Left lung (tissue), 10 donors: ENCODE results near the gene TSPAN11. TPM values are rescaled to one million over a fixed set of nuclear protein-coding genes. Genes with fewer than 3 reads are reported as not detected.
A peak's percentile ranks its signal among the peaks of the same experiment; 100 is the strongest.

ENCODE experiments used
- ATAC-seq: fragments of 200-7000 bp; cut with Tn5 transposase; one replicate; pipeline ENCODE4 v1.9.1; 2020; ENCODE audit warnings: moderate library complexity
- DNase-seq, 4 donors: peaks; one replicate each; pipeline ENCODE4 v3.0.0-alpha.2; 2013 to 2020
- H3K27ac ChIP-seq, 2 donors: fragments of 200-600 bp; sonication (generic) in 1 of 2; one replicate each; pipeline versions ENCODE4 v1.5.0 to v1.8.0; 2020 to 2021
- H3K27me3 ChIP-seq, 2 donors: fragments of 200-600 bp; sonication (generic) in 1 of 2; one replicate each; pipeline versions ENCODE4 v1.5.0 to v1.8.0; 2020 to 2021
- H3K36me3 ChIP-seq, 2 donors: fragments of 200-600 bp; sonication (generic) in 1 of 2; one replicate each; pipeline versions ENCODE4 v1.5.0 to v1.8.0; 2020 to 2021
- H3K4me1 ChIP-seq, 2 donors: fragments of 200-600 bp; one replicate each; pipeline ENCODE4 v1.8.0; 2021
- H3K4me3 ChIP-seq, 2 donors: fragments of 200-600 bp; sonication (generic) in 1 of 2; one replicate each; pipeline versions ENCODE4 v1.5.0 to v1.8.0; 2020 to 2021; ENCODE audit warnings: mild to moderate bottlenecking in 1 of 2
- H3K9me3 ChIP-seq, 2 donors: fragments of 200-600 bp; sonication (generic) in 1 of 2; one replicate each; pipeline versions ENCODE4 v1.5.0 to v1.8.0; 2020 to 2021
- CTCF ChIP-seq, 2 donors: fragments of 200-600 bp; sonication (generic) in 1 of 2; IDR thresholded peaks; one replicate each; pipeline versions ENCODE4 v1.5.0 to v1.8.0; 2021; ENCODE audit warnings: antibody characterized with exemption in 2 of 2
- intact Hi-C, 2 donors: fragments of 100-400 bp; cut with DNase I; formaldehyde crosslinking; loops; one replicate each; pipeline versions ENCODE4 v1.11.2 to v1.14.2; 2022
- polyA plus RNA-seq, 6 donors: library from polyadenylated mRNA; unstranded; fragments of 120-200 nt; gene quantifications; one replicate each; pipeline ENCODE4 v1.2.1, GENCODE V29; 2013; ENCODE audit not compliant: insufficient read length in 6 of 6
- total RNA-seq, 2 donors: library from RNA; stranded (reverse); fragmentation: NEBNext Ultra II Directional; extraction: Animal tissue kit (Norgen Biotek cat#: 25700); gene quantifications; one replicate each; pipeline ENCODE4 v1.2.1, GENCODE V29; 2021
- donor health status: DM: no; HTN: yes; CAD: no.
- donor health status: DM: no; HTN: no; CAD: no.

TSPAN11 gene
- total and polyA plus RNA-seq, 8 donors: 4.1 to 18.2 (median 14.7) TPM

GRCh38 chr12:31019561-31019960, 93.0 kb downstream of the TSPAN11 start:
- Histone ChIP-seq H3K36me3 (no peaks in the 10 kb centered on the region), H3K27ac (no peak overlapping the region), H3K9me3 (no peaks in the 10 kb centered on the region), H3K27me3 (no peaks in the 10 kb centered on the region), H3K4me3 (no peak overlapping the region), H3K4me1 (no peaks in the 10 kb centered on the region)
- ATAC-seq (no peak), DNase-seq (no peak)
- TF ChIP-seq CTCF (IDR thresholded peaks at IDR 0.05): no peak
- intact Hi-C loops: no loop called here

- no peak for ATAC-seq
- H3K9me3 ChIP-seq: no peaks in the 10 kb centered on the region
- no peak overlapping the region for H3K27ac ChIP-seq
- intact Hi-C loops: loop anchor here in 1 of 2 donors (5.0 kb wide), 1 partner anchor 48 kb away; no protein-coding TSS in a partner anchor
- no peak for TF ChIP-seq CTCF (IDR thresholded peaks at IDR 0.05)
- no peak overlapping the region for H3K4me3 ChIP-seq
- DNase-seq: peak in 1 of 4 donors; percentile 10
- no peaks in the 10 kb centered on the region for H3K36me3 ChIP-seq
- no peaks in the 10 kb centered on the region for H3K4me1 ChIP-seq
- no peaks in the 10 kb centered on the region for H3K27me3 ChIP-seq
Measured at GRCh38 chr12:31019976-31020375, 93.4 kb downstream of the TSPAN11 start.

GRCh38 chr12:31020385-31021166, 94.0 kb downstream of the TSPAN11 start:
- DNase-seq: peak in 1 of 4 donors; percentile 4
- H3K27me3 ChIP-seq: no peaks in the 10 kb centered on the region
- no peaks in the 10 kb centered on the region for H3K36me3 ChIP-seq
- no peak overlapping the region for H3K27ac ChIP-seq
- H3K9me3 ChIP-seq: no peaks in the 10 kb centered on the region
- no peak for TF ChIP-seq CTCF (IDR thresholded peaks at IDR 0.05)
- ATAC-seq: no peak
- H3K4me1 ChIP-seq: no peaks in the 10 kb centered on the region
- intact Hi-C loops: loop anchor here in 1 of 2 donors (5.0 kb wide), 1 partner anchor 48 kb away; no protein-coding TSS in a partner anchor
- no peak overlapping the region for H3K4me3 ChIP-seq

- no peak overlapping the region for H3K27ac ChIP-seq
- no peaks in the 10 kb centered on the region for H3K36me3 ChIP-seq
- intact Hi-C loops: loop anchor here in 1 of 2 donors (5.0 kb wide), 1 partner anchor 49 kb away; no protein-coding TSS in a partner anchor
- H3K4me3 ChIP-seq: no peak overlapping the region
- no peaks in the 10 kb centered on the region for H3K9me3 ChIP-seq
- ATAC-seq (no peak), DNase-seq (peak in 1 of 4 donors; percentile 5)
- H3K27me3 ChIP-seq: no peaks in the 10 kb centered on the region
- no peaks in the 10 kb centered on the region for H3K4me1 ChIP-seq
- no peak for TF ChIP-seq CTCF (IDR thresholded peaks at IDR 0.05)
Measured at GRCh38 chr12:31021181-31021580, 94.6 kb downstream of the TSPAN11 start.

GRCh38 chr12:31021809-31022494, 95.4 kb downstream of the TSPAN11 start:
- TF ChIP-seq CTCF (IDR thresholded peaks at IDR 0.05): no peak
- Histone ChIP-seq H3K4me1 (no peaks in the 10 kb centered on the region), H3K9me3 (no peaks in the 10 kb centered on the region), H3K27ac (no peak overlapping the region), H3K4me3 (no peak overlapping the region), H3K27me3 (no peaks in the 10 kb centered on the region), H3K36me3 (no peaks in the 10 kb centered on the region)
- ATAC-seq: no peak
- no peak for DNase-seq
- intact Hi-C loops: loop anchor here in 1 of 2 donors (5.0 kb wide), 1 partner anchor 50 kb away; no protein-coding TSS in a partner anchor
